GM18519 (cell line): ENCODE data around the gene FAM83E.
"Not testable (repeated sequence)": the region's sequence is repeated elsewhere in the genome, so short reads cannot be mapped to it uniquely, and the experiment has no call there.

Experiments used
- ATAC-seq: cut with Tn5 transposase; IDR thresholded peaks from one replicate; pipeline ENCODE4 v1.9.1; 2021; ENCODE audit warnings: mild to moderate bottlenecking, moderate library complexity; ENCODE audit not compliant: unreplicated experiment, low FRiP score

The FAM83E gene

DNA sequence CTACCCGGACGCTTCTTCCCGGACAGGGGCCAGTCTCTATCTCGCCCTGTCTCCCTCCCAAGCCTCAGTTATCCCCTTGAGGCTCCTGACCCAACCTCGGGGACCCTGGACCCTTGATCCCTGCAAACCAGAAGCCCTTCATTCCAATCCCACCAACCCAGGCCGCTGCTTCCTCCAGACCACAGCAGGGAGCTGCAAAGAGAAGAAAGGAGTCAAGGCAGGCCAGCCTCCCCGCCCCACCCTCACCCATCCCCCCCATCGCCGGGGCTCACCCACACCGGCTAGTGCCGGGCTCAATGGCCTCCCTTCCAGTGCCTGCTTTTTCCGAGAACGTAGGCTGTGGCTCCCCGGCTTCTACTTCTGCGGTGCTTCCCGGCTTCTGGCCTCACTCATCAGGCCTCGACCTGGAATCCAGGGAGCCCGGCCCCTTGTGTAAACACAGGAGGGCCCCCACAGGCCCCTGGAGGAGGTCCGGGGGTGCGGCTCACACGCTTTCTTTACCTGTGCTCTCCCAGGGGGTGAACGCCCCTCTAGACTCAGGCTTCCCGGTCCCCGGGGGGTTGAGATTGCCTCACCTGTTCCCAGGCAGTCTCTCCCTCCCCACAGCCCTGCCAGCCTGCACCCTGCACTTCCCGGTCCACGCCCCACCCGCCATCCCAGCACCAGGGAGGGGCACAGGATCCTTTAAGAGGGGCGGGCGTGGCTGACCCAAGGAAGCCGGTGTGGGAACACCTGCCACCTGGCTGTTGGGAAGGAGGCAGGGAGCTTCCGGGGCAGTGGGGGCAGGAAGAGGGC lies at the start of gene FAM83E:
FAM83E (minus strand) TSS at position 641 of the 795 bp plus-strand sequence. CDS start 1,704 bp downstream, outside the sequence.
- ATAC-seq, result no peak

DNA sequence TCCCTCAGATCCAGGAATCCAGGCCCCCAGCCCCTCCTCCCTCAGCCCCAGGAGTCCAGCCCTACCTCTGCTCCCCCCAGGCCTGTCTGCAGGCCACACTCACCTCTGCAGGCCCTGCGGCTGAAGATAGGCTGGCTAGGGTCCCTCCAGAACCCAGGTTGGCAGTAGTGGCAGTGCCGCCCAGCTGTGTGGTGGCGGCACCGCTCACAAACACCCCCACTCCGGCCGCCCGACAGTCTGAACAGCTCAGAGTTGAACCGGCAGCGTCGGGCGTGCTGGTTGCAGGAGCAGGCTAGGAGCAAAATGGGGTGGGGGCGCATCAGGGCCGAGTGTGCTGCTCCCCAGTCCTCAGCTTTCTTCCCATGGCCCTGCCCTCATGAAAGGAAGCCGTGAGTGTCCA lies 49.6 kb upstream of the FAM83E start:
- no peak for ATAC-seq

DNA sequence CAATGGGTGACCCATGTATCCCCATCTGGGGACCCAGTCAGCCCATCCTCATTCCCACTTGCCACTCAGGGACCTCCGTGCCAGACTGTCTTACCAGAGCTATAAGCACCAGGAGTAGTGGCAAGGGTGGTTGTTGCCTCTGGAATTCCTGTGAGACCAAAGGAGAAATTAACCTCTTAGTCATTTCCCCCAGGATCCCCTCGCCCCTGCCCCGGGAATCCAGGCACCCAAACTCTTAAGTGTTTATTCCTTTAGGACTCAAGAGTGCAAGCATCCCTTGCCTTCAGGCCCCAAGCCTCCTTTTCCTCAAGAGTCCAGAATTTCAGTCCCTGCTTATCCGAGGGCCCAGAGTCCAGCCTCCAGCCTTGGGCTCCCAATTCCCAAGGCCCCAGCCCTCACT lies 48.8 kb upstream of the FAM83E start:
- no peak for ATAC-seq

DNA sequence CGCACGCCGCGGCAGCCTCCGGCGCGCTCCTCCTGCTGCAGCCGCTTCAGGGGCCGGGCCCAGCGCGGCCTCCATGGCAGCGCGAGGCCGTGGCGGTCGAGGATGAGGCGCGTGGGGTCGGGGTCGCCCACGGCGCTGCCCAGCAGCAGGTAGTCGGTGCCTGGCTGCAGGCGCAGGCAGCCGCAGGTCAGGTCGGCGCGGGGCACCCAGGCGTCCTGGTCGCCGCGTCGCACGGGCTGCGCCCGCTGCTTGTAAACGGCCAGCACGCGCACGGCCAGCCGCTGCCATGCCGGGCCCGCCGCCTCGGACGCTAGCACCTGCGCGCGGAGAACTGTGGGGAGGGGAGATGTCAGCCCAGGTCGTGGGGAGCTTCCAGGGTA lies 46.8 kb upstream of the FAM83E start:
- no peak for ATAC-seq

DNA sequence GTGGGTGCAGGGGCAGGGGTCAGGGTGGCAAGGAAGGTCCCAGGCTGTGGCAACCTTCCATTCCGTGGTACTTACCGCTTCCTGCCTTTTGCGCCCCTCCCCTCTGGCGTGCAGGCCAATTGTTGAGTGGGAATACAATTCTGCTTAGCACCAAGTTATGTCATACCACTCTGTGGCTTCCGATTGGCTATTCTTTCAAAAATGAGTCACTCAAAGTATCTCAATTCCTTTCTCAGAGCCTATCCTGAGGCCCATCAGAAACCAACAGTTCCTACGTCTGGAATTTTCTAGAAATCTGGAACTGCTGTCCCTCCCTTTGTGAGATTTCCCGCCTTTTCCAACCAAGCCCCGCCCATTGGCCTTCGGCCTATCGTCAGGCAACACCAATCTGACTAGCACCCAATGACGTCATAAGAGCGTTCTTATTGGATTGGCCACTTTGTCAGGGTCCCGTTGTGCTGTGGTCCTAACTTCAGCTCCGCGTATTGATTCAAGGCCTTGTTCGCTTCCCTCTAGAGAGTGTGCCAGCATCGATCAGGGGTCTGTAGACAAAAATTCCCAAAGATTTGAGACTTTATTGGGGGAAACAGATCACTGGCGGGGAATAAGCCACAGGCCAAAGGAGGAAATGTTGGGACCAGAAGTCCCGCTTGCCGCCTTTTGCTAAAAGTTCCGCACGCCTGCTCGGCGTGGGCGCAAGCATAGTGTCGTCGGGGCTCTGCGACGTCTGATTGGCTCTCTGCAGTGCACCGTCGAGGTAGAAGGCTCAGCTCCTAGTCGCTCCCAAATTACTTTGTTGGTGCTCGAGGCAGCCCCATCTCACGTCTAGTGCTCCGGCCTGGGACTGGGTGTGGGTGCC lies 46.2 kb upstream of the FAM83E start:
- no peak for ATAC-seq

DNA sequence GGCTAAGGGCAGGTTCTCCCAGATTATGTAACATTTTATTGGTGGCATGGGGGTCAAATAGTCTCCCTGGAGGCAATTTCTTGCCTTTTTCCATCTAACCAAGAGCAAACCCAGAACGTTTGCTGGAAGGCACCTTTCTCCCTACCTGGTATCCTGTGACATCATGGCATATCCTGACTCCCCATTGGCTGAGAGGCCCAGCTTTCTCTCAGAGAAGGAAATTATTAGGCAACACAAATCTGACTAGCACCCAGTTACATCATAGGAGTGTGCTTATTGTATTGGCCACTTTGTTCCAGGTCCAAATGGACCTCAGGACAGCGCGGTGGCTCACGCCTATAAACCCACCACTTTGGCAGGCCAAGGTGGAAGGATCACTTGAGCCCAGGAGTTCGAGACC lies 44.9 kb upstream of the FAM83E start:
- ATAC-seq, result no peak

DNA sequence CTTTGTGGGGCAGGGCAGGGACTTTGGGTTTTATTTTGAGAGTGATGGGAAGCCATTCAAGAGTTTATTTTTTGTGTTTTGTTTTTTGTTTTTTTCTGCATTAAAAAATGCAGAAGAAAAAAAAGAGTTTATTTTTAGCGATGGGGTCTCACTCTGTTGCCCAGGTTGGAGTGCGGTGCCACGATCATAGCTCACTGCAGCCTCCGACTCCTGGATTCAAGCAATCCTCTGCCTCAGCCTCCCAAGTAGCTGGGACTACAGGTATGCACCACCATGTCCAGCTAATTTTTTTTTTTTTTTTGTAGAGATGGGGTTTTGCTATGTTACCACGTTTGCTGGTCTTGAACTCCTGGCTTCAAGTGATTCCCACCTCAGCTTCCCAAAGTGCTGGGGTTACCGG lies 43.6 kb upstream of the FAM83E start:
- no peak for ATAC-seq

DNA sequence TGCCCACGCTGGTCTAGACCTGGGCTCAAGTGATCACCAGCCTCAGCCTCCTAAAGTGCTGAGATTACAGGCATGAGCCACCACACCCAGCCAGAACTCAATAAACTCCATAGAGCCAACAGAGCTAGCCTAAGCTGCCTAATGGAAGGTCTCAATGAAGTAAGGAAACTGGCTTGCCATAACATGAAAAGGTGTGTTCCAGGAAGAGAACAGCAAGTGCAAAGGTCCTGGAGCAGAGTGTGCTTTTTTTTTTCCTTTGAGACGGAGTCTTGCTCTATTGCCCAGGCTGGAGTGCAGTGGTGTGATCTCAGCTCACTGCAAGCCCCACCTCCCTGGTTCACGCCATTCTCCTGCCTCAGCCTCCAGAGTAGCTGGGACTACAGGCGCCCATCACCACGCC lies 43.0 kb upstream of the FAM83E start:
- ATAC-seq, result not testable (repeated sequence)

DNA sequence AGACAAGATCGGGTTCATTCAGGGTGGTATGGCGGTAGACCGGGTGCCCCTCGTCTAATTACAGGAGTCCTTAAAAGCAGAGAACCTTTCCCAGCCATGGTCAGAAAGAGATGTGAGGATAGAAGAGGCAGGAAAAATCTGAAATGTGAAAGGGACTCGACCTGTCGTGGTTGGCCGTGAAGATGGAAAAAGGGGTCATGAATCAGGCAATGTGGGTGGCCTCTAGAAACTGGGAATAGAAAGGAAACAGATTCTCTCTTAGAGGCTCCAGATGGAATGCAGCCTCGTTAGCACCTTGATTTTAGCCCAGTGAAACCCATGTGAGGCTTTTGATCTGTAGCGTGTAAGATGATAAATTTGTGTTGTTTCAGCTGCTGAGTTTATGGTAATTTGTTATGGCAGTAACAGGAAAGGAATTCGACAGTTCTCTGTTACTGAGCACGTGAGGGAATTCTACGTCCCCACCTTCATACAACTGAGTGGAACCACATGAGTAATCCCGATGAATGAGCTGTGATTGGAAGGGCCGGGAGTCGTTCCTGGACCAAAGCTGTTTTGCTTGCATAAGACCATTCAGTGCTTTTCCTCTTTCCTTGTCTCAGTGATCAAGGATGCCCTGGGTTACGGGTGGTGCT lies 42.1 kb upstream of the FAM83E start:
- no peak for ATAC-seq

DNA sequence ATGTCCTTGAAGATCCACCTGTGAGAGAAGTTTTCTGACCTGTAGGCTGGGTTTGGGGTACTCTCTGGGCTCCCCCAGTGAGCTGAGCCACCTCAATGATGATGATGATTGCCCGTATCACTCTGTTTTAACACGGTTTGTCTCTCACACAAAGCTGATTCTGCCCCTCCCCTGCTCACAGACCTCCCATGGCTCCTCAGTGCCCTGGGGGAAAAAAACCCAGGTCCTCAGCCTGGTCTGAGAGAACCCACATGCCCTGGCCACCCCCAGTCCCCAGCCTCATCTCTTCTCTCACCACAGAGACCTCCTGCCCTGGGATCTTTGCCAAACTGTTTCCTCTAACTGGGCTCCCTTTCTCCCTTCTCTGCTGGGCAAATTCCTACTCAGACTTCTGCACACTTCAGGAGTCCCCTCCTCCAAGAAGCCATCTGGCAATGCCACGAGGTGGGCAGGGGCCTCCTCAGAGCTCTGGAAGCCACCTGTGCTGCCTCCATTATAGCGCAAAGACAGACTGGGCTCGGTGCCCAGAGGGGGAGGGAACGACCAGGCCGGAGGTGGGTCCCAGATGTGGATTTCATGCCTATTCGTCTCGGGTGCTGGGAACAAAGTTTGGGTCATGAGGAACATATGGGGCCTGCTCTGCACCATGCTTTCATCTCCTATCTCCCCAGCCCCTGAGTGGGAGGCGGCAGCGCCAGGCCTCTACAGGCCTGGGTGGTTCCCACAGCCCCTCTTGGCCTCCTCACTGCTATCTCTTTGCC lies 39.6 kb upstream of the FAM83E start:
- no peak for ATAC-seq

DNA sequence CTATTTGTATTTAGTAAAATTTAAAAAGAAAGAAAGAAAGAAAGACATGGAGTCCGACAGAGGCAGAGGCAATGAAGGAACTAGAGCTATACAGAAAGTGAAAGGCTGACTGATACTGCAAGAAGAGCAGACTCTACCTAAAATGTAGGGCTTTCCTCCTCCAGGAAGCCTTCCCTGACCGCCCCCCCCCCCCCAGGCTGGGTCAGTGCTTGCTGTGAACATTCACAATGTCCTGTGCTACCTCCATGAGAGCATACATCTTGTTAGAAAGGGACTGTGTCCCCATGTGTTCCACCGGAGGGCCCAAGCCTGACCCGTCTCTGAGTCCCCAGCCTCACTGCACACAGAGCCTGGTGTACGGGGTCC lies 36.8 kb upstream of the FAM83E start:
- no peak for ATAC-seq

DNA sequence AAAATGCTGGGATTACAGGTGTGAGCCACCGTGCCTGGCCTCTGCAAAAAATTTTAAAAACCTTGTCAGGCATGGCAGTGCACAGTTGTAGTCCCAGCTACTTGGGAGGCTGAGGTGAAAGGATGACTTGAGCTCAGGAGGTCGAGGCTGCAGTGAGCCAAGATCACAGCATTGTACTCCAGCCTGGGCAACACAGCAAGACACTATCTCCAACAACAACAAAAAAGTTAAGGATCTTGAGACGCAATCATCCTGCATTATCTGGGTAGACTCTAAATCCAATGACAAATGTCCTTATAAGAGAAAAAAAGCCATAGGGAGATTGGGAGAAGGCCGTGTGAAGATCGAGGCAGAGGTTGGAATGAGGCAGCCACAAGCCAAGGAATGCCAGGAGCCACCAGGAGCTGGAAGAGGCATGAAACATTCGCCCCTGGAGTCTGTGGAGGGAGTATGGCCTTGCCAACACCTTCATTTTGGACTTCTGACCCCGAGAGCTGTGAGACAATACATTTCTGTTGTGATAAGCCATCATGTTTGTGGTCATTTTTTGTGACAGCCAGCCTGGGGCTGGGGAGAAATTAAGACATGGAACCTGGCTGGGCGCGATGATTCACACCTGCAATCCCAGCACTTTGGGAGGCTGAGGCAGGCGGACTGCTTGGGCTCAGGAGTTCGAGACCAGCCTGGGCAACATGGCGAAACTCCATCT lies 36.3 kb upstream of the FAM83E start:
- ATAC-seq, result no peak

DNA sequence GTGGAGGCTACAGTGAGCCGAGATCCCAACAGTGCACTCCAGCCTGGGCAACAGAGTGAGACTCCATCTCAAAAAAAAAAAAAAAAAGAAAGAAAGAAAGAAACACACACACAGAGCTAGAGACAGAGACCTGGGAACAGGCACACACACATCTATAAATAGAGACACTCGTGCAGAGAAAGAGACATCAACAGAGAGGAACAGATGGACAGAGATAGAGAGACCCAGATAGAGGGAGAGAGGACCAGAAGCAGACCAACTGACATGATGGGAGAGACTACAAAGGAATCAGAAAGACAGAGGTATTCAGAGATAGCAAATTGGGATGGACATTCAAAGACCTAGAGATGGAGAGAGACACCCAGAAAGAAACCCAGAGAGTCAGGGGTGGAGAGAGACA lies 33.3 kb upstream of the FAM83E start:
- ATAC-seq, result no peak

DNA sequence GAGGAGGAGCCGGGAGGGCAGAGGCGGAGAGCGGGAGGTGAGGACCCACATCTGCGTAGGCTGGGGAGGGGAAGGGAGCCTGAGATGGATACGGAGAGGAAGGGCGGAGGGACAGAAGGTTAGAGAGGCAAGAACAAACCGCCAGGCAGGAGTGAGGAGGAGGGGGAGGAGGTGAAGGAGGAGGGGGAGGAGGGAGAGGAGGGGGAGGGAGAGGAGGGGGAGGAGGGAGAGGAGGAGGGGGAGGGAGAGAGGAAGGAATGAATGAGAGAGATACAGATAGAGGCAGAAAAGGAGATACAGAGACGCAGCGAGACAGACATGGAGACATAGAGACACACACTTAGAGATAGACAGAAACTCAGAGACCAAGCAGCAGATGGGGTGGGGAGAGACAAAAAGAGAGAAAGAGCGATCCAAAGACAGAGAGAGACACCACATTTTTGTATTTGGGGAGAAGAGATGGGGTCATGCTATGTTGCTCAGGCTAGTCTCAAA lies 31.9 kb upstream of the FAM83E start:
- no peak for ATAC-seq

DNA sequence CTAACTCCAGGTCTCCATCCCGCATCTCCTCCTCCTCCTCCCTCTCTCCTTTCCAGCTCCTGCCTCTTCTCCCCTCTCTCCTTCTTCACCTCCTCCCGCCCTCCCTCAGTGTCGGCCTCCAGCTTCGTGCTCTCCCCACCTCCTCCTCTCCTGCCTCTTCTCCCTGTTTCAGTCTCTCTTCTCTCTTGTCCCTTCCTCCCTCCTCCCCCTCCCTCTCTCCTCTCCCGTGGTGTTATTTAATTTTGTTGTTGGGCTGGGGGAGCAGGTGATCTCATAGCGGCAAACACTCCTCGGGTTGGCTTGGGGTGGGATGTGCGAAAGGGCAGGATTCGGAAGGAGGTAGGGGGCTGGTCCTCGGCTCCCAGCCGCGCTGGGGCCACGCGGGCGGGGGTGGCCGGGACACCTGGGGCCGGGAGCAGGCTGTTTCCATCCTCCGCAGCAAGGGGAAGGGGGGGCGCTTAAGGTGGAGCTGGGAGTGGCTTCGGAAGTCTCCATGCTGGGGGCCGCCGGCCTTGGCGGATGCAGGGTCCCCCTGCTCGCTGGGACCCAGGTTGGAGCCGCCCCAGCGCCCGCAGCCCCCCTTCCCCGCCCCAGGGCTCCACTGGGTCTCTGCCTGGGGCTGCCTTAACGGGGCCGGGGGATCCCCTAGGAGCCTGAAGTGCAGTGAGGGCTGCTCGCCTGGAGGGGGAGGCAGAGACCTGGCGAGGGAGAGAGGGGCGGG lies 31.3 kb upstream of the FAM83E start, which contains the start of gene CA11:
CA11 (minus strand) TSS at position 187 of the 721 bp plus-strand sequence. CDS start 555 bp downstream, outside the sequence.
- no peak for ATAC-seq

DNA sequence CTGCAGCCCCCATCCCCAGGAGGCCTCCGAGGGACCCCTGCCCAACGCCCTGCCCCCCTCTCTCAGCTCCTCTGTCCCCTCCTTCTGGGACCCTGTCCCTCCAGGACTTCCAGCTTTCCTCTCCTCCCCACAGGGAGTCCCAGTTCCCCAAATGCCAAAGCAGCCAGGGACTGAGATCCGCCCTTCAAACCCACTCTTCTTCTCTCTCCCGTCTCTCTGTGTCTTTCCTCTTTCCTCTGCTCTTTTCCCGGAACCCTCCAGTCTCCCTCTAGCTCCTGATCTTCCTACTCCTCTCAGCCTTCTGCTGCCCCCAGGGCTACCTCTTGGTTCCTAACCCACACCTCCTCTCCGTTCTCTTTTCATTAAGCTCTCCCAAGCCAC lies 30.7 kb upstream of the FAM83E start:
- no peak for ATAC-seq

DNA sequence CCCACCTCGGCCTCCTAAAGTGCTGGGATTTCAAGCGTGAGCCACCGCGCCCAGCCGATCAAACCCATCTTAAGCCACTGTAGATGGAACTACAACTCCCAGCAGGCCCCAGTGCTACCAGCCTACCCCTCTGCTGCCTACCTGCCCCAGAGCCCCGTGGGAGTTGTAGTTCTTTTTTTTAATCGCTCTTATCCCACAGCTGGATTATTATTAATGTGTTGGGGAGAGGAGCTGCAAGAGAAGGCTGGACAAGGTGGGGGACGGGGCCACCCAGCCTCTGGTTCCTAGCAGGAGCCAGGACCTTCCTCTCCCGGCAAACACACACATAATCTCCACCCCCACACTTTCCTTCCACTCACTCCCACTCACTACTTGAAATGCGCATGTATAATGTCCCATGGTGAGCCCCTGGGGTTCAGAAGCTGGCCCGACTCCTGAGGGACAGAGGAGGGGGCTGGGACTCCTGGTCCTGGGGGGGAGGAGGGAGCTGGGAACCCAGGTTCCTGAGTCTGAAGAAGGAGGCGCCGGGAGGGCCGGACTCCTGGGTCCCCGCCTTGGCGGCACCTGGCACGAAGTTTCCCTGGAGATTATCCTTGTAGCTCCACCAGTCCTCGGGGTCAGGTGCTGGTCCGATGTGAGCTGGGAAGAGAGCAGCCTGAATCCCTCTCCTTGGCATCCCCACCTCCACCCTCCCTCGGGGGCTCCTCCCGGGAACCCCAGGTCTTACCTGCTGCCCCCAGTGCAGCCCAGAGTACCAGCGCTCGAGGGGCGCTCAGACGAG lies 30.2 kb upstream of the FAM83E start:
- no peak for ATAC-seq

DNA sequence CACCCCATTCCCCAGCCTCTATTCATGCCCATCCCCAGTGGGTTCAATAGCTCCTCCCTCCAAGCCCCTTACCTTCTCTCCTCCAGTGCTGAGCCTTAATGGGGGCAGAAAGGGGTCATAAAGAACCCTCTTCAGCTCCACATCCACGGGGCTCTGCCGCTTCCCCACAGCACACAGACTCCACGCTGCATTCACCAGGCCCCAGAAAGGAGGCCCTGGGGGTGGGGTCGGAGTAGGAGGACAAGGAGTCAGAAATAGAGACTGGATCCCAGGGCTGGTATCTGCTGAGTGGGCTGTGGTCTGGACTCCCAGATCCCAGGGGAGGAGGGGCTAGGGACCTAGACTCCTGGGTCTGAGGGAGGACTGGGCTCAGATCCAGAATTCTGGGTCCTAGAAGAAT lies 29.5 kb upstream of the FAM83E start:
- ATAC-seq, result no peak
